WERI-Rb-1 (cell line): ENCODE results near the gene LRRK2.

ENCODE experiments used
- DNase-seq: peaks from one replicate; pipeline ENCODE4 v3.0.0-alpha.2; 2020
- H3K27ac ChIP-seq: fragments of 250-450 bp; sonication (Bioruptor Pico); 2 replicates; pipeline ENCODE4 v1.5.1; 2020; ENCODE audit warnings: mild to moderate bottlenecking, moderate library complexity
- H3K27me3 ChIP-seq: fragments of 250-450 bp; sonication (Bioruptor Pico); 2 replicates; pipeline ENCODE4 v1.5.1; 2021; ENCODE audit warnings: mild to moderate bottlenecking, low read depth, moderate library complexity; ENCODE audit not compliant: insufficient read depth, severe bottlenecking
- H3K36me3 ChIP-seq: fragments of 250-450 bp; sonication (Bioruptor Pico); 2 replicates; pipeline ENCODE4 v1.5.1; 2020; ENCODE audit warnings: mild to moderate bottlenecking, moderate library complexity
- H3K4me3 ChIP-seq: 2 replicates; pipeline ENCODE4 v1.5.1; 2011; ENCODE audit warnings: low read depth, mild to moderate bottlenecking, control low read depth, low read length
- H3K9me3 ChIP-seq: fragments of 250-450 bp; sonication (Bioruptor Pico); 2 replicates; pipeline ENCODE4 v1.5.1; 2021; ENCODE audit warnings: mild to moderate bottlenecking, moderate library complexity; ENCODE audit not compliant: severe bottlenecking
- TF ChIP-seq, protein P1 (sequence below): IDR thresholded peaks from 2 replicates; pipeline ENCODE4 v1.5.1; 2011; ENCODE audit warnings: low read depth, mild to moderate bottlenecking, control low read depth, inconsistent platforms, low read length

Gene LRRK2

DNA sequence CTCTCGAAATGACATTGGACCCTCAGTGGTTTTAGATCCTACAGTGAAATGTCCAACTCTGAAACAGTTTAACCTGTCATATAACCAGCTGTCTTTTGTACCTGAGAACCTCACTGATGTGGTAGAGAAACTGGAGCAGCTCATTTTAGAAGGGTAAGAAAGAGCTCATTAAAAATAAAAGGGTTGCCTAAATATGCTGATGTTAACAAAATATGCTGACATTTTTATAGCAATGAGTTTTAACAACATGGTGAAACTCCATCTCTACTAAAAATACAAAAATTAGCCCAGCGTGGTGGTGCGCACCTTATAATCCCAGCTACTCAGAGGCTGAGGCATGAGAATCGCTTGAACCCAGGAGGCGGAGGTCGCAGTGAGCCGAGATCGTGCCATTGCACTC lies 73.5 kb downstream of the LRRK2 start:
- H3K36me3 ChIP-seq: no peaks in the 10 kb centered on the region
- TF ChIP-seq, protein P1, sequence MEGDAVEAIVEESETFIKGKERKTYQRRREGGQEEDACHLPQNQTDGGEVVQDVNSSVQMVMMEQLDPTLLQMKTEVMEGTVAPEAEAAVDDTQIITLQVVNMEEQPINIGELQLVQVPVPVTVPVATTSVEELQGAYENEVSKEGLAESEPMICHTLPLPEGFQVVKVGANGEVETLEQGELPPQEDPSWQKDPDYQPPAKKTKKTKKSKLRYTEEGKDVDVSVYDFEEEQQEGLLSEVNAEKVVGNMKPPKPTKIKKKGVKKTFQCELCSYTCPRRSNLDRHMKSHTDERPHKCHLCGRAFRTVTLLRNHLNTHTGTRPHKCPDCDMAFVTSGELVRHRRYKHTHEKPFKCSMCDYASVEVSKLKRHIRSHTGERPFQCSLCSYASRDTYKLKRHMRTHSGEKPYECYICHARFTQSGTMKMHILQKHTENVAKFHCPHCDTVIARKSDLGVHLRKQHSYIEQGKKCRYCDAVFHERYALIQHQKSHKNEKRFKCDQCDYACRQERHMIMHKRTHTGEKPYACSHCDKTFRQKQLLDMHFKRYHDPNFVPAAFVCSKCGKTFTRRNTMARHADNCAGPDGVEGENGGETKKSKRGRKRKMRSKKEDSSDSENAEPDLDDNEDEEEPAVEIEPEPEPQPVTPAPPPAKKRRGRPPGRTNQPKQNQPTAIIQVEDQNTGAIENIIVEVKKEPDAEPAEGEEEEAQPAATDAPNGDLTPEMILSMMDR: no peak
- no peak overlapping the region for H3K27ac ChIP-seq
- no peaks in the 10 kb centered on the region for H3K27me3 ChIP-seq
- no peak for DNase-seq
- no peaks in the 10 kb centered on the region for H3K9me3 ChIP-seq
- no peak overlapping the region for H3K4me3 ChIP-seq

DNA sequence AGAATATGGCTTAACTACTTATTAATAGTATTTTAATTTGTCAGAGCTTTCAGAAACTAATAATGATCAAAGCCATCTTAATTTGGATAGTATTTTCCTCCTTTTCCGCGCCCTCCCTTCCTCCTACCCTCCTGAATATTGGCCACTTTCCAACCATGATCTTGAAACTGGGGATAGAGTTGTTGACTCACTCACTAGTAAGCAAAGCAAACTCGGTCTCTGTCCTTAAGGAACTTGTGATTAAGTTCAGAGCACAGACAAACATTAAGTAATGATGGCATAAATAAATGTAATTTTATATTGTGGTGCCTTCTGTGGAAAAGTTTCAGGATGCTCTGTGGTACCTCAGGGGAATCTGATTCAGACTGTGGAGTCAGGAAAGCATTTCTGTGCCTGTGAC lies 75.7 kb downstream of the LRRK2 start:
- no peaks in the 10 kb centered on the region for H3K36me3 ChIP-seq
- H3K9me3 ChIP-seq: no peaks in the 10 kb centered on the region
- no peaks in the 10 kb centered on the region for H3K27me3 ChIP-seq
- TF ChIP-seq, protein P1: no peak
- no peak overlapping the region for H3K27ac ChIP-seq
- DNase-seq: no peak
- H3K4me3 ChIP-seq: no peak overlapping the region

DNA sequence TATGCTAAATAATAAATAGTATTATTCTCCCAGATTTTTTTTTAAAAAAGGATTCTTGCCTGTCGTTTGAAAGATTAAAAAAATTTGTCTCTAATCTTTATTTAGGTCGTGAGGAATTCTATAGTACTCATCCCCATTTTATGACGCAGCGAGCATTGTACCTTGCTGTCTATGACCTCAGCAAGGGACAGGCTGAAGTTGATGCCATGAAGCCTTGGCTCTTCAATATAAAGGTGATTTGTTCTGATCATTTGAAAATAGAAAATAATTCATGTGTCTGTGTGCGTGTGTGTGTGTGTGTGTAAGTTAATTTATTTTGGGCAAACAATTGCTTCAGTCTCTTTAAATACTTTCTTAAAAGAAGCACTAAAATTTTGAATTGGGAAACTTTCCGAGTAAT lies 84.2 kb downstream of the LRRK2 start:
- TF ChIP-seq, protein P1: no peak
- DNase-seq: no peak
- Histone ChIP-seq H3K27me3 (no peaks in the 10 kb centered on the region), H3K9me3 (no peaks in the 10 kb centered on the region), H3K27ac (no peak overlapping the region), H3K4me3 (no peak overlapping the region), H3K36me3 (no peaks in the 10 kb centered on the region)

DNA sequence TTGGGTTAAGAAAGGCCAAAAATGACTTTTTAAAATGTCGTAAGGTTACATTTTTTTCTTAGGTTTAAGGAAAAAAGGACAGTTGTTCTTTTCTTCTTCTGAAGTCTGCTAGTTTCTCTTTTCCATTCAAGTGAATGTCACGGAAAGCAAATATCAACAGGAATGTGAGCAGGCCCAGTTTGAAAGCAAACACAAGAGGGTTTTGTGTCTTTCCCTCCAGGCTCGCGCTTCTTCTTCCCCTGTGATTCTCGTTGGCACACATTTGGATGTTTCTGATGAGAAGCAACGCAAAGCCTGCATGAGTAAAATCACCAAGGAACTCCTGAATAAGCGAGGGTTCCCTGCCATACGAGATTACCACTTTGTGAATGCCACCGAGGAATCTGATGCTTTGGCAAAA lies 85.4 kb downstream of the LRRK2 start:
- Histone ChIP-seq H3K27me3 (no peaks in the 10 kb centered on the region), H3K27ac (no peak overlapping the region), H3K36me3 (no peaks in the 10 kb centered on the region), H3K4me3 (no peak overlapping the region), H3K9me3 (no peaks in the 10 kb centered on the region)
- TF ChIP-seq, protein P1: no peak
- no peak for DNase-seq

DNA sequence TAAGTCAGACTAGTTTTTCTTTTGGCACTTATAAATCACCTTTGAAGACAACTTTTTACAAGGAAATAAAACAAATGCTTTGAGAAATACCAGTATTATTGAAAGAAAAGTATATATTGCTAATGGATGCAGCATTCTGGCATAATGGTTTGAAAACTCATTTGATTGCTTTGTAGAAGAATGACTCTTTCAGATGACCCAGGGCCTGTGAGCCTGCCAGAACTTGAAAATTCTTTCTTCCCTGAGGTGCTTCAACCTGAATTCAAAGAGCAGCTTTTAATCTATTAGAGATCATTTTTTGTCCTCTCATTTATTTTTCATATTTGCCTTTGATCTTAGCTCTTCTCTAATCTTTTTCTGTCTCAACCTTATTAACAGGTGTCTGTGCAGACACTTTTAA lies 87.4 kb downstream of the LRRK2 start:
- TF ChIP-seq, protein P1: no peak
- DNase-seq: no peak
- no peak overlapping the region for H3K4me3 ChIP-seq
- H3K36me3 ChIP-seq: no peaks in the 10 kb centered on the region
- no peaks in the 10 kb centered on the region for H3K9me3 ChIP-seq
- H3K27me3 ChIP-seq: no peaks in the 10 kb centered on the region
- H3K27ac ChIP-seq: no peak overlapping the region

DNA sequence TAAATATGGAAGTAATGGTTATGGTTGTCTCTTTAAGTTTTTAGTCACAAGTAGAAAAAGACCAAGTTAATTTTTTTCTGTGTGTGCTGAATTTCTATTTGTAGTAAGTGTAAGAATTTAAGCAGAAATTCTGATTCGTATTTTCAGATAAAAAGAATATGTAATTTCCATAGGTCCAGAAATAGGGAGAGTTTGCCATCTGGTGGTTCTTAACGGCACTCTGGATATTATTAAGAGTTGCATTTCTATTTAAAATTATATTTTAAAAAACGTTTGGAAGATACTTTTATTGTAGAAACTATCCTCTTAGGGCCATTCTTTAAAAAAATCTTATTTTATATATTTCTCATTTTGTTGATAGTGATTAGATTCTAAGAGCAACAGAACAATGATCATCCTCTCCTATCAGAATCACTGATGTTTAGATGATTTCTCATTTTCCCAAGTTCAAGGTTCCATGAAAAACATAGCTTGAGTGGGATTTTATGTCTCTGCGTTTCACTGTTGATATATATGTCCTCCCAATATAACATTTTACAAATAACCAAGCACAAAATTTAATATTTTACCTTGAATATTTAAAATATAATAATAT lies 88.3 kb downstream of the LRRK2 start:
- Histone ChIP-seq H3K9me3 (no peaks in the 10 kb centered on the region), H3K4me3 (no peak overlapping the region), H3K36me3 (no peaks in the 10 kb centered on the region), H3K27ac (no peak overlapping the region), H3K27me3 (no peaks in the 10 kb centered on the region)
- TF ChIP-seq, protein P1: no peak
- no peak for DNase-seq
